ENCODE measurements around the gene CHD2. TPM values are rescaled to one million over a fixed set of nuclear protein-coding genes. Genes with fewer than 3 reads are reported as not detected.

CHD2 gene
- total RNA-seq, 1 experiment from 2014 or later = 101 TPM

- DNase-seq (ENCODE audit: low spot score) (no peak), ATAC-seq (no peak)
- Mint-ChIP-seq H3K36me3 (peaks cover 45% of the 10 kb centered on the region), H3K4me1 (no peaks in the 10 kb centered on the region), H3K27ac (no peak overlapping the region), H3K4me3 (no peak overlapping the region), H3K9me3 (no peaks in the 10 kb centered on the region), H3K27me3 (ENCODE audit: low read depth) (no peaks in the 10 kb centered on the region)
- no peak for TF ChIP-seq MAX (CRISPR knock-in tag; IDR thresholded peaks at IDR 0.05)
- TF ChIP-seq SOX15 (CRISPR knock-in tag; IDR thresholded peaks at IDR 0.05) = no peak
- TF ChIP-seq ZNF138 (CRISPR knock-in tag; conservative IDR thresholded peaks at IDR 0.05) = no peak
- TF ChIP-seq ZMAT4 (CRISPR knock-in tag; IDR thresholded peaks at IDR 0.05) = no peak
- TF ChIP-seq OVOL2 (CRISPR knock-in tag; IDR thresholded peaks at IDR 0.05; ENCODE audit: borderline replicate concordance) = no peak
- TF ChIP-seq E2F5 (CRISPR knock-in tag; IDR thresholded peaks at IDR 0.05) = no peak
- TF ChIP-seq GRHL2 (CRISPR knock-in tag; IDR thresholded peaks at IDR 0.05; ENCODE audit: insufficient replicate concordance, severe bottlenecking) = no peak
- no peak for TF ChIP-seq ELF4 (CRISPR knock-in tag; IDR thresholded peaks at IDR 0.05; ENCODE audit: low read depth)
- no peak for TF ChIP-seq FOXK1 (CRISPR knock-in tag; IDR thresholded peaks at IDR 0.05)
- ChIA-PET POLR2A (no interaction called here), CTCF (no interaction called here)
Observed at GRCh38 chr15:92981333-92981732, 81.2 kb downstream of the CHD2 start.

GRCh38 chr15:92984161-92984560 is 84.0 kb downstream of the CHD2 start:
- Mint-ChIP-seq H3K9me3 (no peaks in the 10 kb centered on the region), H3K36me3 (peaks cover 39% of the 10 kb centered on the region), H3K4me3 (no peak overlapping the region), H3K4me1 (no peaks in the 10 kb centered on the region), H3K27me3 (ENCODE audit: low read depth) (no peaks in the 10 kb centered on the region), H3K27ac (no peak overlapping the region)
- DNase-seq (ENCODE audit: low spot score) (no peak), ATAC-seq (no peak)
- ChIA-PET POLR2A (no interaction called here), CTCF (interaction anchor here (1.0 kb wide), 1 partner anchor 46 kb away, joined by 3 read pairs; no protein-coding TSS in a partner anchor)
- no peak for TF ChIP-seq OVOL2 (CRISPR knock-in tag; IDR thresholded peaks at IDR 0.05; ENCODE audit: borderline replicate concordance)
- no peak for TF ChIP-seq PREB (CRISPR knock-in tag; IDR thresholded peaks at IDR 0.05; ENCODE audit: borderline replicate concordance)
- no peak for TF ChIP-seq USF2 (CRISPR knock-in tag; IDR thresholded peaks at IDR 0.05)
- TF ChIP-seq FOXJ3 (CRISPR knock-in tag; IDR thresholded peaks at IDR 0.05; ENCODE audit: borderline replicate concordance) = no peak
- TF ChIP-seq MAX (CRISPR knock-in tag; IDR thresholded peaks at IDR 0.05) = no peak
- no peak for TF ChIP-seq GTF2I (CRISPR knock-in tag; conservative IDR thresholded peaks at IDR 0.05)
- TF ChIP-seq ZBTB21 (CRISPR knock-in tag; IDR thresholded peaks at IDR 0.05; ENCODE audit: borderline replicate concordance) = no peak
- no peak for TF ChIP-seq JAZF1 (CRISPR knock-in tag; IDR thresholded peaks at IDR 0.05)
- TF ChIP-seq AFF4 (CRISPR knock-in tag; IDR thresholded peaks at IDR 0.05; ENCODE audit: borderline replicate concordance) = no peak
- no peak for TF ChIP-seq NR2C2 (CRISPR knock-in tag; IDR thresholded peaks at IDR 0.05)
- no peak for TF ChIP-seq MXD4 (CRISPR knock-in tag; IDR thresholded peaks at IDR 0.05; ENCODE audit: borderline replicate concordance)
- no peak for TF ChIP-seq AR (CRISPR knock-in tag; IDR thresholded peaks at IDR 0.05)
- TF ChIP-seq ZNF281 (CRISPR knock-in tag; IDR thresholded peaks at IDR 0.05) = no peak

Measured in WTC11 (cell line).